Neural cell (in vitro differentiated cells): ENCODE data around the gene PAPSS2. TPM values are rescaled to one million over a fixed set of nuclear protein-coding genes. Genes with fewer than 3 reads are reported as not detected.
"Not testable (repeated sequence)": the region's sequence is repeated elsewhere in the genome, so short reads cannot be mapped to it uniquely, and the experiment has no call there.

Experiments
- H2AFZ ChIP-seq: fragments of 200-600, 300-800 bp; sonication (generic), shearing (Covaris generic); 2 replicates; pipeline ENCODE4 v1.6.0; 2014; ENCODE audit warnings: low read depth, mild to moderate bottlenecking, antibody characterized with exemption, low read length, moderate library complexity
- H3F3A ChIP-seq: fragments of 200-600 bp; shearing (Covaris generic); 2 replicates; pipeline ENCODE4 v1.6.1; 2016; ENCODE audit warnings: mild to moderate bottlenecking, moderate library complexity, mixed read lengths, antibody characterized with exemption, low read length; ENCODE audit not compliant: insufficient read depth, poor library complexity, severe bottlenecking
- H3K27ac ChIP-seq: fragments of 200-600, 300-800 bp; sonication (generic), shearing (Covaris generic); 2 replicates; pipeline ENCODE4 v1.5.1; 2014; ENCODE audit warnings: mild to moderate bottlenecking, low read length, moderate library complexity
- H3K27me3 ChIP-seq: fragments of 300-800, 200-600 bp; sonication (generic), shearing (Covaris generic); 2 replicates; pipeline ENCODE4 v1.6.0; 2014; ENCODE audit warnings: mild to moderate bottlenecking, low read depth, low read length, moderate library complexity; ENCODE audit not compliant: insufficient read depth
- H3K36me3 ChIP-seq: fragments of 300-800, 200-600 bp; sonication (generic), shearing (Covaris generic); 2 replicates; pipeline ENCODE4 v1.5.1; 2014; ENCODE audit warnings: mild to moderate bottlenecking, antibody characterized with exemption, low read length, moderate library complexity; ENCODE audit not compliant: insufficient read depth
- H3K4me2 ChIP-seq: fragments of 300-800, 200-600 bp; sonication (generic), shearing (Covaris generic); 2 replicates; pipeline ENCODE4 v1.6.0; 2014; ENCODE audit warnings: mild to moderate bottlenecking, low read length
- H3K4me3 ChIP-seq: fragments of 300-800, 200-600 bp; sonication (generic), shearing (Covaris generic); 2 replicates; pipeline ENCODE4 v1.5.1; 2014; ENCODE audit warnings: mild to moderate bottlenecking, low read length, moderate library complexity
- H3K79me2 ChIP-seq: fragments of 200-600 bp; shearing (Covaris generic); replicated peaks from 2 replicates; pipeline ENCODE4 v1.6.0; 2014; ENCODE audit warnings: mild to moderate bottlenecking, low read length, moderate library complexity; ENCODE audit not compliant: insufficient read depth
- H3K9ac ChIP-seq: fragments of 300-800, 200-600 bp; sonication (generic), shearing (Covaris generic); 2 replicates; pipeline ENCODE4 v1.6.1; 2016; ENCODE audit warnings: mild to moderate bottlenecking, low read length, mixed read lengths
- H3K9me2 ChIP-seq: fragments of 200-600 bp; shearing (Covaris generic); 2 replicates; pipeline ENCODE4 v1.6.1; 2016; ENCODE audit warnings: mild to moderate bottlenecking, low read length, mixed read lengths; ENCODE audit not compliant: insufficient read depth
- H3K9me3 ChIP-seq: fragments of 200-600, 300-800 bp; sonication (generic), shearing (Covaris generic); 2 replicates; pipeline ENCODE4 v1.6.1; 2016; ENCODE audit warnings: mild to moderate bottlenecking, mixed run types, low read length, moderate library complexity, mixed read lengths
- H4K20me1 ChIP-seq: fragments of 200-600 bp; shearing (Covaris generic); 2 replicates; pipeline ENCODE4 v1.6.1; 2016; ENCODE audit warnings: mild to moderate bottlenecking, mixed run types; ENCODE audit not compliant: insufficient read depth
- CTCF ChIP-seq: fragments of 450-650 bp; IDR thresholded peaks from 2 replicates; pipeline ENCODE4 v1.5.1; 2014; ENCODE audit warnings: antibody characterized with exemption, mild to moderate bottlenecking, moderate library complexity; ENCODE audit not compliant: poor library complexity, severe bottlenecking
- EP300 ChIP-seq: fragments of 450-650 bp; conservative IDR thresholded peaks from 2 replicates; pipeline ENCODE4 v1.6.1; 2014; ENCODE audit warnings: antibody characterized with exemption, mild to moderate bottlenecking, moderate library complexity; ENCODE audit not compliant: poor library complexity, severe bottlenecking
- EZH2 ChIP-seq: fragments of 200-600, 300-800 bp; shearing (Covaris generic), sonication (generic); IDR thresholded peaks from 2 replicates; pipeline ENCODE4 v1.6.1; 2014; ENCODE audit warnings: antibody characterized with exemption, low read length, borderline replicate concordance, mild to moderate bottlenecking; ENCODE audit not compliant: insufficient read depth, poor library complexity, severe bottlenecking
- MXI1 ChIP-seq: fragments of 450-650 bp; conservative IDR thresholded peaks from 2 replicates; pipeline ENCODE4 v1.6.1; 2014; ENCODE audit warnings: antibody characterized with exemption, mild to moderate bottlenecking; ENCODE audit not compliant: poor library complexity, severe bottlenecking
- RAD21 ChIP-seq: fragments of 450-650 bp; conservative IDR thresholded peaks from 2 replicates; pipeline ENCODE4 v1.6.1; 2014; ENCODE audit warnings: antibody characterized with exemption, mild to moderate bottlenecking, moderate library complexity
- SMC3 ChIP-seq: fragments of 450-650 bp; conservative IDR thresholded peaks from 2 replicates; pipeline ENCODE4 v1.6.1; 2014; ENCODE audit warnings: antibody characterized with exemption, mild to moderate bottlenecking, moderate library complexity; ENCODE audit not compliant: poor library complexity
- TAF1 ChIP-seq: IDR thresholded peaks from 2 replicates; pipeline ENCODE4 v1.6.1; 2012; ENCODE audit warnings: low read depth
- polyA plus RNA-seq: library from polyadenylated mRNA; depleted of rRNA; stranded (reverse); fragments of >200 nt; gene quantifications from 2 replicates; pipeline ENCODE4 v1.2.3, GENCODE V29; 2014

The PAPSS2 gene
- polyA plus RNA-seq, 1 donor from 2014 or later: 0.24 TPM

- no peaks in the 10 kb centered on the region for H3K36me3 ChIP-seq
- TF ChIP-seq MXI1: no peak
- no peak for TF ChIP-seq EZH2
- TF ChIP-seq CTCF: no peak
- no peak for TF ChIP-seq TAF1
- no peaks in the 10 kb centered on the region for H3K79me2 ChIP-seq
- no peaks in the 10 kb centered on the region for H3K9me2 ChIP-seq
- no peaks in the 10 kb centered on the region for H3K27me3 ChIP-seq
- H3K4me3 ChIP-seq: no peak overlapping the region
- no peaks in the 10 kb centered on the region for H3K9me3 ChIP-seq
- no peak overlapping the region for H3K4me2 ChIP-seq
- no peak overlapping the region for H2AFZ ChIP-seq
- no peaks in the 10 kb centered on the region for H4K20me1 ChIP-seq
- H3F3A ChIP-seq: no peaks in the 10 kb centered on the region
- H3K27ac ChIP-seq: no peak overlapping the region
- H3K9ac ChIP-seq: no peak overlapping the region
These were observed 80.0 kb downstream of the PAPSS2 start for GRCh38 chr10:87739703-87740102.

- Histone ChIP-seq H3K9me2 (no peaks in the 10 kb centered on the region), H3K9me3 (no peaks in the 10 kb centered on the region), H2AFZ (no peak overlapping the region), H3K36me3 (no peaks in the 10 kb centered on the region), H3K4me3 (no peak overlapping the region), H3K4me2 (no peak overlapping the region), H3K9ac (no peak overlapping the region), H4K20me1 (no peaks in the 10 kb centered on the region), H3K27ac (no peak overlapping the region), H3F3A (no peaks in the 10 kb centered on the region), H3K27me3 (no peaks in the 10 kb centered on the region), H3K79me2 (no peaks in the 10 kb centered on the region)
- TF ChIP-seq MXI1: no peak
- no peak for TF ChIP-seq EP300
- TF ChIP-seq EZH2: no peak
- no peak for TF ChIP-seq RAD21
- no peak for TF ChIP-seq TAF1
- TF ChIP-seq CTCF: no peak
- no peak for TF ChIP-seq SMC3
These were observed 80.6 kb downstream of the PAPSS2 start for GRCh38 chr10:87740254-87740655.

GRCh38 chr10:87742992-87743610, 83.4 kb downstream of the PAPSS2 start:
- not testable (repeated sequence) for H4K20me1 ChIP-seq, H3F3A ChIP-seq

More at GRCh38 chr10:87742992-87743610, 83.4 kb downstream of the PAPSS2 start:
- H3K4me2 ChIP-seq, H3K27me3 ChIP-seq, H3K9ac ChIP-seq, H3K4me3 ChIP-seq, H3K27ac ChIP-seq, H2AFZ ChIP-seq, H3K36me3 ChIP-seq, H3K79me2 ChIP-seq, H3K9me3 ChIP-seq, H3K9me2 ChIP-seq: not testable (repeated sequence)
